H1 (cell line): ENCODE measurements around the gene MECP2. TPM values are rescaled to one million over a fixed set of nuclear protein-coding genes. Genes with fewer than 3 reads are reported as not detected.

Experiments
- CTCF ChIA-PET: fragments of 300-600 bp; sonication (Branson Sonifier 250); formaldehyde crosslinking; loops from one replicate; lab custom pipeline; 2021; ENCODE audit not compliant: partially characterized antibody; lab: Charles Lee
- POLR2A ChIA-PET: fragments of 300-600 bp; sonication (Branson Sonifier 250); formaldehyde crosslinking; loops from one replicate; lab custom pipeline; 2021; ENCODE audit warnings: inconsistent platforms; ENCODE audit not compliant: partially characterized antibody; lab: Charles Lee
- DNase-seq, 2 experiments: peaks; one replicate each; pipeline versions ENCODE4 v3.0.0 to v3.0.0-alpha.2; 2010 to 2022; ENCODE audit warnings: low spot score in 2 of 2, low read depth in 1 of 2, mixed read lengths in 1 of 2
- FAIRE-seq: peaks from 2 replicates; lab custom pipeline; 2011; peaks lifted over from hg19 to GRCh38; lab: Jason Lieb, UNC
- H2AFZ ChIP-seq: 2 replicates; pipeline ENCODE4 v1.8.1; 2012; ENCODE audit warnings: low read length, inconsistent platforms
- H2AK5ac ChIP-seq: 2 replicates; pipeline ENCODE4 v1.6.1; 2013; ENCODE audit warnings: low read depth, low read length
- H2BK120ac ChIP-seq: replicated peaks from 2 replicates; pipeline ENCODE3; 2013; ENCODE audit warnings: low read depth, low read length, inconsistent platforms
- H2BK12ac ChIP-seq: 2 replicates; pipeline ENCODE4 v1.6.1; 2013; ENCODE audit warnings: low read depth, low read length
- H2BK15ac ChIP-seq: 2 replicates; pipeline ENCODE4 v1.6.1; 2013; ENCODE audit warnings: low read length
- H2BK20ac ChIP-seq: 2 replicates; pipeline ENCODE4 v1.6.1; 2013; ENCODE audit warnings: low read length
- H2BK5ac ChIP-seq: 2 replicates; pipeline ENCODE4 v1.6.1; 2013; ENCODE audit warnings: low read depth, low read length
- H3K14ac ChIP-seq: 2 replicates; pipeline ENCODE4 v1.6.1; 2013; ENCODE audit warnings: inconsistent platforms; ENCODE audit not compliant: insufficient read length
- H3K18ac ChIP-seq: 2 replicates; pipeline ENCODE4 v1.6.1; 2013; ENCODE audit warnings: low read length; ENCODE audit errors: extremely low read depth
- H3K23ac ChIP-seq: 2 replicates; pipeline ENCODE4 v1.6.1; 2013; ENCODE audit warnings: inconsistent platforms; ENCODE audit not compliant: insufficient read length
- H3K23me2 ChIP-seq: 2 replicates; pipeline ENCODE4 v1.6.1; 2013; ENCODE audit warnings: low read depth, low read length
- H3K27ac ChIP-seq: 2 replicates; pipeline ENCODE4 v1.6.1; 2011; ENCODE audit warnings: low read depth, low read length, inconsistent platforms
- H3K27me3 ChIP-seq, 4 experiments: replicated peaks in 1 of 4; 1 replicate in 1 of 4; 2 replicates in 3 of 4; pipeline versions ENCODE4 v1.6.1 to v1.8.1; 2011 to 2013; ENCODE audit warnings: low read length in 3 of 4, mild to moderate bottlenecking in 3 of 4, inconsistent platforms in 2 of 4, mixed read lengths in 2 of 4, moderate library complexity in 1 of 4; ENCODE audit not compliant: control insufficient read depth in 3 of 4, insufficient read depth in 3 of 4; ENCODE audit errors: extremely low read depth in 1 of 4
- H3K36me3 ChIP-seq, 4 experiments: 2 replicates each; pipeline versions ENCODE4 v1.6.1 to v1.8.1; 2011 to 2013; ENCODE audit warnings: mild to moderate bottlenecking in 4 of 4, low read length in 3 of 4, moderate library complexity in 2 of 4, control low read depth in 1 of 4, inconsistent platforms in 1 of 4; ENCODE audit not compliant: insufficient read depth in 4 of 4, control insufficient read depth in 2 of 4
- H3K4ac ChIP-seq: replicated peaks from 2 replicates; pipeline ENCODE3; 2013; ENCODE audit warnings: low read length, low read depth, mixed read lengths, inconsistent platforms; ENCODE audit not compliant: insufficient read length
- H3K4me1 ChIP-seq, 4 experiments: replicated peaks in 1 of 4; 1 replicate in 1 of 4; 2 replicates in 3 of 4; pipeline versions ENCODE4 v1.6.1 to v1.8.1; 2011 to 2013; ENCODE audit warnings: low read length in 3 of 4, inconsistent platforms in 2 of 4, mixed read lengths in 1 of 4; ENCODE audit not compliant: insufficient read depth in 4 of 4, control insufficient read depth in 3 of 4
- H3K4me2 ChIP-seq, 2 experiments: 2 replicates each; pipeline versions ENCODE4 v1.6.1 to v1.8.1; 2011 to 2013; ENCODE audit warnings: low read depth in 2 of 2, low read length in 2 of 2, control low read depth in 1 of 2, inconsistent platforms in 1 of 2, mild to moderate bottlenecking in 1 of 2; ENCODE audit not compliant: insufficient read depth in 1 of 2
- H3K4me3 ChIP-seq, 4 experiments: fragments of 200-600, 300-600 bp in 1 of 4; sonication (generic), shearing (Covaris generic), sonication (Bioruptor Twin) in 1 of 4; 2 replicates each; pipeline versions ENCODE4 v1.5.1 to v1.8.1; 2011 to 2016; ENCODE audit warnings: low read length in 4 of 4, low read depth in 3 of 4, control low read depth in 2 of 4, inconsistent platforms in 2 of 4, mild to moderate bottlenecking in 2 of 4, mixed read lengths in 1 of 4, moderate library complexity in 1 of 4; ENCODE audit not compliant: insufficient read depth in 2 of 4; ENCODE audit errors: extremely low read depth in 1 of 4
- H3K56ac ChIP-seq: replicated peaks from 2 replicates; pipeline ENCODE3; 2013; ENCODE audit warnings: low read depth, mild to moderate bottlenecking, mixed read lengths, low read length, inconsistent platforms; ENCODE audit not compliant: insufficient read length
- H3K79me1 ChIP-seq: 2 replicates; pipeline ENCODE4 v1.6.1; 2013; ENCODE audit warnings: low read depth, low read length, control low read depth
- H3K79me2 ChIP-seq, 2 experiments: 2 replicates each; pipeline versions ENCODE4 v1.6.1 to v1.8.1; 2012 to 2013; ENCODE audit warnings: low read length in 2 of 2, mild to moderate bottlenecking in 2 of 2, inconsistent platforms in 1 of 2; ENCODE audit not compliant: insufficient read depth in 2 of 2, control insufficient read depth in 1 of 2
- H3K9ac ChIP-seq, 4 experiments: replicated peaks in 1 of 4; 1 replicate in 1 of 4; 2 replicates in 3 of 4; pipeline versions ENCODE4 v1.6.1 to v1.8.1; 2011 to 2013; ENCODE audit warnings: low read depth in 3 of 4, low read length in 3 of 4, control low read depth in 2 of 4, mild to moderate bottlenecking in 2 of 4, moderate library complexity in 2 of 4, inconsistent platforms in 1 of 4; ENCODE audit errors: extremely low read depth in 1 of 4
- H3K9me3 ChIP-seq, 2 experiments: 2 replicates each; pipeline versions ENCODE4 v1.6.1 to v1.8.1; 2012 to 2013; ENCODE audit warnings: mild to moderate bottlenecking in 2 of 2, moderate library complexity in 2 of 2, control low read depth in 1 of 2, inconsistent platforms in 1 of 2, low read depth in 1 of 2, low read length in 1 of 2, mixed read lengths in 1 of 2; ENCODE audit not compliant: insufficient read depth in 2 of 2
- H4K20me1 ChIP-seq, 2 experiments: replicated peaks in 1 of 2; 2 replicates each; pipeline versions ENCODE3 to v1.8.1; 2011 to 2013; ENCODE audit warnings: inconsistent platforms in 2 of 2, low read length in 2 of 2, mild to moderate bottlenecking in 1 of 2; ENCODE audit not compliant: insufficient read depth in 2 of 2, control insufficient read depth in 1 of 2
- H4K5ac ChIP-seq: 2 replicates; pipeline ENCODE4 v1.6.1; 2013; ENCODE audit warnings: low read length, low read depth, mixed read lengths, inconsistent platforms; ENCODE audit not compliant: insufficient read length
- H4K8ac ChIP-seq: 2 replicates; pipeline ENCODE4 v1.8.0; 2013; ENCODE audit warnings: mild to moderate bottlenecking, moderate library complexity, low read length, inconsistent platforms; ENCODE audit not compliant: insufficient read depth; ENCODE audit errors: extremely low read depth
- H4K91ac ChIP-seq: replicated peaks from 2 replicates; pipeline ENCODE3; 2013; ENCODE audit warnings: low read length, mixed read lengths, inconsistent platforms; ENCODE audit not compliant: insufficient read length
- ASH2L ChIP-seq: fragments of 200-600, 300-600 bp; sonication (generic); IDR thresholded peaks from one replicate; pipeline ENCODE4 v1.7.1; 2017; ENCODE audit warnings: low read length
- BCL11A ChIP-seq, 2 experiments: IDR thresholded peaks; one replicate each; pipeline ENCODE4 v1.6.1; 2011; ENCODE audit warnings: low read depth in 2 of 2, low read length in 2 of 2, mild to moderate bottlenecking in 2 of 2
- CEBPB ChIP-seq: IDR thresholded peaks from 2 replicates; pipeline ENCODE4 v1.6.1; 2012; ENCODE audit warnings: low read depth, low read length
- CHD2 ChIP-seq: IDR thresholded peaks from 2 replicates; pipeline ENCODE4 v1.6.1; 2012; ENCODE audit warnings: low read length, improper control_type of control experiment
- HDAC2 ChIP-seq, 2 experiments: fragments of 300-600 bp in 1 of 2; sonication (generic) in 1 of 2; IDR thresholded peaks; 2 replicates each; pipeline ENCODE4 v1.6.1; 2011 to 2012; ENCODE audit warnings: low read depth in 2 of 2, low read length in 2 of 2, mild to moderate bottlenecking in 2 of 2, moderate library complexity in 2 of 2, borderline replicate concordance in 1 of 2, inconsistent platforms in 1 of 2
- JUN ChIP-seq: IDR thresholded peaks from 2 replicates; pipeline ENCODE4 v1.6.1; 2011; ENCODE audit warnings: low read depth, mild to moderate bottlenecking, improper control_type of control experiment, low read length
- KDM5A ChIP-seq: fragments of 200-600 bp; IDR thresholded peaks from 2 replicates; pipeline ENCODE4 v1.7.1; 2012; ENCODE audit warnings: mild to moderate bottlenecking, low read length, inconsistent platforms, mixed read lengths
- MAFK ChIP-seq: IDR thresholded peaks from 2 replicates; pipeline ENCODE4 v1.6.1; 2012; ENCODE audit warnings: low read depth, mild to moderate bottlenecking, improper control_type of control experiment, low read length
- NANOG ChIP-seq: IDR thresholded peaks from 2 replicates; pipeline ENCODE4 v1.6.1; 2011; ENCODE audit warnings: low read length, low read depth, mild to moderate bottlenecking, inconsistent platforms; ENCODE audit not compliant: insufficient read depth, poor library complexity, severe bottlenecking
- POLR2A ChIP-seq, 2 experiments: IDR thresholded peaks; 1 replicate in 1 of 2; 2 replicates in 1 of 2; pipeline ENCODE4 v1.6.1; 2011; ENCODE audit warnings: low read depth in 2 of 2, low read length in 2 of 2, mild to moderate bottlenecking in 2 of 2; ENCODE audit errors: control extremely low read depth in 1 of 2
- SIRT6 ChIP-seq: IDR thresholded peaks from one replicate; pipeline ENCODE4 v1.7.1; 2012; ENCODE audit warnings: low read length, inconsistent platforms
- SP2 ChIP-seq: IDR thresholded peaks from 2 replicates; pipeline ENCODE4 v1.6.1; 2012; ENCODE audit warnings: mild to moderate bottlenecking, low read length, inconsistent platforms
- TAF1 ChIP-seq: IDR thresholded peaks from 2 replicates; pipeline ENCODE4 v1.6.1; 2011; ENCODE audit warnings: mild to moderate bottlenecking, low read depth, low read length
- WGBS, 2 experiments: shearing (Covaris generic) in 1 of 2; methylation state at CpG; one replicate each; pipeline versions ENCODE4 v1.1.6 to v1.1.7; 2013 to 2015; ENCODE audit warnings: low lambda C conversion rate in 2 of 2, mixed read lengths in 2 of 2, inconsistent platforms in 1 of 2, low coverage in 1 of 2, missing lambda C conversion rate in 1 of 2; ENCODE audit not compliant: insufficient replicate concordance in 2 of 2, insufficient coverage in 1 of 2, insufficient read length in 1 of 2; ENCODE audit errors: extremely low coverage in 1 of 2, missing lambda C conversion rate in 1 of 2; 5-methylcytosine and 5-hydroxymethylcytosine counted together
- polyA plus RNA-seq, 7 experiments: library from polyadenylated mRNA; depleted of rRNA in 3 of 7; stranded (reverse) in 5 of 7; unstranded in 2 of 7; fragments of >200 nt in 5 of 7; fragments of 200-250 nt in 2 of 7; gene quantifications; 1 replicate in 5 of 7; 2 replicates in 1 of 7; 4 replicates in 1 of 7; pipeline versions ENCODE4 v1.2.1 to v1.2.3, GENCODE V29; 2011 to 2013; ENCODE audit warnings: missing spikeins in 2 of 7, mixed read lengths in 2 of 7
- total RNA-seq: library from RNA; stranded (reverse); fragmentation: NEBNext Ultra II Directional; extraction: Animal tissue kit (Norgen Biotek cat#: 25700); gene quantifications from 2 replicates; pipeline ENCODE4 v1.2.1, GENCODE V29; 2021

Gene MECP2
- total and polyA plus RNA-seq, 2 of the 8 experiments (the other 6 are each of a cell fraction or from before 2014, with no cell fraction given) = 5.0 to 32.4 TPM

- Histone ChIP-seq H3K23ac (no peak overlapping the region), H3K4me3 (no peak overlapping the region), H3K9me3 (no peaks in the 10 kb centered on the region), H2BK5ac (no peak overlapping the region), H4K8ac (no peak overlapping the region), H3K14ac (no peak overlapping the region), H3K4ac (no peak overlapping the region), H3K4me1 (peaks cover 2 to 13% (median 9%) of the 10 kb centered on the region in 4 experiments; a peak in 6 of 7 replicates), H4K5ac (no peak overlapping the region), H3K23me2 (no peaks in the 10 kb centered on the region), H3K79me1 (no peaks in the 10 kb centered on the region), H3K4me2 (no peak overlapping the region), H2BK20ac (no peak overlapping the region), H3K36me3 (no peaks in the 10 kb centered on the region), H4K20me1 (peaks cover 0 to 5% of the 10 kb centered on the region in 2 experiments), H3K27me3 (no peaks in the 10 kb centered on the region), H2BK120ac (no peak overlapping the region), H3K9ac (no peak overlapping the region), H2BK12ac (no peak overlapping the region), H2AFZ (no peak overlapping the region), H2BK15ac (no peak overlapping the region), H3K56ac (no peak overlapping the region), H3K27ac (no peak overlapping the region), H2AK5ac (no peak overlapping the region), H4K91ac (no peak overlapping the region), H3K79me2 (peaks cover 0 to 36% of the 10 kb centered on the region in 2 experiments; a peak in 2 of 4 replicates), H3K18ac (no peak overlapping the region)
- CTCF ChIA-PET = interaction anchor here (0.5 to 1.8 kb wide), 6 partner anchors 11 to 491 kb away, joined by 3 to 11 read pairs (median 4); no protein-coding TSS in a partner anchor
- POLR2A ChIA-PET = interaction anchor here (1.0 kb wide), 1 partner anchor 9 kb away, joined by 3 read pairs; no protein-coding TSS in a partner anchor
- no peak for FAIRE-seq
- DNase-seq = no peak
- WGBS, 2 experiments = 87% methylated on average over 6 of the region's 7 CpGs; no CpG with 5 or more reads in 1 of the 2 experiments
- TF ChIP-seq SP2 (no peak), ASH2L (no peak), CHD2 (no peak), SIRT6 (no peak), MAFK (no peak), KDM5A (no peak), BCL11A (IDR thresholded peaks at IDR 0.05; ENCODE audit: low read depth in 2 of 2, low read length in 2 of 2) (no peak), POLR2A (IDR thresholded peaks at IDR 0.05; ENCODE audit: control extremely low read depth in 1 of 2, low read depth in 2 of 2, low read length in 2 of 2) (no peak), HDAC2 (IDR thresholded peaks at IDR 0.05; ENCODE audit: borderline replicate concordance in 1 of 2, low read depth in 2 of 2, low read length in 2 of 2) (no peak), TAF1 (no peak), NANOG (no peak), CEBPB (no peak), JUN (no peak)
Observed at GRCh38 chrX:154040307-154040756, 57.2 kb downstream of the MECP2 start.
